SJCRH30 (cell line): ENCODE data around the gene SLC2A6. TPM values are rescaled to one million over a fixed set of nuclear protein-coding genes. Genes with fewer than 3 reads are reported as not detected.
A peak's percentile ranks its signal among the peaks of the same experiment; 100 is the strongest.

ENCODE experiments used
- DNase-seq, 2 experiments: peaks; one replicate each; pipeline ENCODE4 v3.0.0-alpha.2; 2015 to 2020
- H3K27ac ChIP-seq: fragments of 250-450 bp; sonication (Bioruptor Pico); 2 replicates; pipeline ENCODE4 v1.5.1; 2020; ENCODE audit warnings: mild to moderate bottlenecking, moderate library complexity
- H3K27me3 ChIP-seq: fragments of 250-450 bp; sonication (Bioruptor Pico); 2 replicates; pipeline ENCODE4 v1.5.1; 2020; ENCODE audit warnings: mild to moderate bottlenecking, moderate library complexity
- H3K36me3 ChIP-seq: fragments of 250-450 bp; sonication (Bioruptor Pico); 2 replicates; pipeline ENCODE4 v1.5.1; 2020; ENCODE audit warnings: mild to moderate bottlenecking, moderate library complexity
- H3K4me1 ChIP-seq: fragments of 250-450 bp; sonication (Bioruptor Pico); 2 replicates; pipeline ENCODE4 v1.5.1; 2020; ENCODE audit warnings: mild to moderate bottlenecking, moderate library complexity
- H3K4me3 ChIP-seq: fragments of 250-450 bp; sonication (Bioruptor Pico); 2 replicates; pipeline ENCODE4 v1.5.1; 2020; ENCODE audit warnings: mild to moderate bottlenecking, moderate library complexity
- H3K9me3 ChIP-seq: fragments of 250-450 bp; sonication (Bioruptor Pico); replicated peaks from 2 replicates; pipeline ENCODE4 v1.5.1; 2020; ENCODE audit warnings: mild to moderate bottlenecking, moderate library complexity
- total RNA-seq: library from RNA; depleted of rRNA; stranded (reverse); fragments of >200 nt; shearing (Covaris generic); gene quantifications from 2 replicates; pipeline ENCODE4 v1.2.3, GENCODE V29; 2014; rRNA removed

Gene SLC2A6
- 20.3 and 23.4 TPM in 2 replicates for total RNA-seq

GRCh38 chr9:133478851-133479711 is at the start of gene SLC2A6:
Gene SLC2A6 (minus strand): TSS chr9:133479099. CDS start chr9:133479059, 40 bp downstream.
- Histone ChIP-seq H3K4me1 (peaks cover 13% of the 10 kb centered on the region), H3K36me3 (0 out of 2 replicates have a peak, but pooled peaks cover 3% of the 10 kb centered on the region), H3K27me3 (no peaks in the 10 kb centered on the region), H3K27ac (peak within 1 kb of the TSS; percentile 33), H3K4me3 (peak within 1 kb of the TSS; percentile 66), H3K9me3 (no peaks in the 10 kb centered on the region)
- DNase-seq, result peak; percentile 92 to 94

DNA sequence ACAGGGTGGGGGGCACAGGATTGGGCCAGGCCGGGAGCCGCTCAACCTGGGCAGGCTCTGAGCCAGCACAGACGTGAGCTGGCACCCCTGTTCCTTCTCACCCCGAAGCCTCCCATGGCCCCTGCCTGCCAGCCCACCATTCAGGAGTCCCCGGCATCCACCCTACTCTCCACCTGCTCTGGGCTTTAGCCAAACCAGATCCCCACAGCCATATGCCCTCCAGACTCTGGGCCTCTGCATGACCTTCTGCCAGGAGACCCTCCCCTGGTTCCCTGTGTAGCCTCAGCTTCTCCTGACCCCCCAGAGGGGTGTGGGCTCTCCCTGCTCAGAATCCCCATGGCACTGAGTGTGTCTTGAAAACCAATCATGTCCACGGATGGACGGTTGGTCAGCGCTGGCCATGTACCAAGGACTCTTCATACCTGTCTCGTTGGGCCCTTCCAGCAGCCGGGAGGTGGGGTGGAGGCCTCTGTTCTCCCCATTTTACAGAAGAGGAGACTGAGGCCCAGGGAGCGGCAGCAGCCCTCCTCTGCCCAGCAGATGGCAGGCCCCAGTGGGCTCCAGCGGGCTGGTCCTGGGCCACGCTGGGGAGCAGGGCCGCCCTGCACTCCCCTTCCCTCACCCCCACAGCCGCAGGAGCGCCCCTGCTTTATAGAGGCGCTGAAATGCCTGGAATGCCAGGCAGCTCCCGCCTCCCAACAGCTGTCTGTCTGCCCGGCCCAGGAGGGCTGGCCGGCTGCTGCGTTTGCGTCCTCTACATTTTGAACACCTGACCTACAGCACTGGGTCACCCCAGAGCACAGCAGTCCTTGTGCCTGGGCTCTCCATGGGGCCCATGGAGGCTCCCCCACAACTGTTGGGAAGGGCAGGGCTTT is 49.3 kb upstream of the SLC2A6 start:
- H3K4me3 ChIP-seq, result peak overlapping the region; percentile 52
- DNase-seq, result peak; percentile 80 to 88
- no peaks in the 10 kb centered on the region for H3K36me3 ChIP-seq
- peaks cover 50% of the 10 kb centered on the region for H3K4me1 ChIP-seq
- H3K27ac ChIP-seq, result peak overlapping the region; percentile 53
- no peaks in the 10 kb centered on the region for H3K27me3 ChIP-seq
- H3K9me3 ChIP-seq, result no peaks in the 10 kb centered on the region

- peak overlapping the region; percentile 52 for H3K4me3 ChIP-seq
- no peaks in the 10 kb centered on the region for H3K27me3 ChIP-seq
- H3K36me3 ChIP-seq, result no peaks in the 10 kb centered on the region
- no peaks in the 10 kb centered on the region for H3K9me3 ChIP-seq
- DNase-seq, result peak; percentile 91 to 92
- H3K4me1 ChIP-seq, result peaks cover 52% of the 10 kb centered on the region
- H3K27ac ChIP-seq, result peak overlapping the region; percentile 53
Measured at GRCh38 chr9:133527444-133527920, 48.6 kb upstream of the SLC2A6 start.

DNA sequence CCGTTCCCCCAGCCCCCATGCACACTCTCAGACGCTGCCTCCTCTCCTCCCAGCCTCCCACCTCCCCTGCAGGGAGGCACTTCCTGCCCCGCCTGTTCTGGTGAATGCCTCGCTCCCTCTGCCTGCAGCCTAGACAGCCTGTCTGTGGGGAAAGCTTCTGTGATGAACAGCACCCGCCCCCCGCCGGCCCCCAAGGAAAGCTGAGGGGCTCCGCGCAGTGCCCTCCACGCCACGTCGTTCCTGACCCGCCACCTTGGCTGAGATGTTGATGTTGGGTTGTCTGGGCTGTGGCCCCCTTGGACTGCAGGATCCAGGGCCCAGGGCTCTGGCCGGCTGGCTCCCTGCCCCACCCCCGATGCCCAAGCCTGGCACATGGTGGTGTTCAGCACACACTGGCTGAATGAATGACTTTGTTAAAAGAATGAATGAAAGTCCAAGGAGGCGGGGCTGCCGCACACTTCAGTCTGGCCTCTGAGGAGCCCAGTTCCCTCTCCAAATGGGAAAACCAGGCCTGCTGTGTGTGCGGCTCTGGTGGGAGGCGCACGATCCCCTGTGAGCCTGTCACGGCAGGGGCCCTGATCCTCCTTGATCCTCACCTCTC is 47.9 kb upstream of the SLC2A6 start:
- H3K27me3 ChIP-seq, result no peaks in the 10 kb centered on the region
- no peaks in the 10 kb centered on the region for H3K9me3 ChIP-seq
- peak overlapping the region; percentile 52 for H3K4me3 ChIP-seq
- H3K36me3 ChIP-seq, result no peaks in the 10 kb centered on the region
- peak; percentile 64 to 67 for DNase-seq
- peaks cover 58% of the 10 kb centered on the region for H3K4me1 ChIP-seq
- peak overlapping the region; percentile 53 for H3K27ac ChIP-seq

- Histone ChIP-seq H3K27ac (no peak overlapping the region), H3K27me3 (no peaks in the 10 kb centered on the region), H3K4me1 (peaks cover 63% of the 10 kb centered on the region), H3K4me3 (no peak overlapping the region), H3K9me3 (no peaks in the 10 kb centered on the region), H3K36me3 (no peaks in the 10 kb centered on the region)
- DNase-seq, result no peak
Measured at GRCh38 chr9:133525677-133526076, 46.8 kb upstream of the SLC2A6 start.

- Histone ChIP-seq H3K27me3 (no peaks in the 10 kb centered on the region), H3K9me3 (no peaks in the 10 kb centered on the region), H3K4me1 (peaks cover 61% of the 10 kb centered on the region), H3K27ac (no peak within 1 kb of the TSS), H3K4me3 (no peak within 1 kb of the TSS), H3K36me3 (no peaks in the 10 kb centered on the region)
- peak; percentile 73 to 76 for DNase-seq
Measured at GRCh38 chr9:133524679-133525228, 45.9 kb upstream of the SLC2A6 start, which contains the start of gene MYMK. Gene MYMK (minus strand): TSS chr9:133524959. CDS start chr9:133524844, 115 bp downstream.

DNA sequence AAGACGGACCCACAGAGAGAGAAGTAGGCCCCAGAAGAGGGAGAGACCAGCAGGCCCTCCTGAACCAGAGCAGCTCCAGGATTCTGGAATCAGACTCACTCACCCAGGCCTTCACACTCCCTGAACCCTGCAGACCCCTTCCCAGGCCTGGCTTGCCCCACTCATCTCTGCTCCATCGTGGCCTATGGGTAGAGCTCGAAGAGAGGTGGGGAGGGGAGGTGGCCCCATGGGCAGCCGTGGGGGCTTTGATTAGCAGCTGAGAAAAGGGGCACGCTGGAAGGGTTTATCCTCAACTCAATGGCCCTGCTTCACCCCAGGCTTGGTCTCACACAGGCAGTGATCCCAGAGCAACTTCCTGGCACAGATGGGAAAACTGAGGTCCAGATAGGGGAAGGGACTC is 45.2 kb upstream of the SLC2A6 start:
- H3K27me3 ChIP-seq, result no peaks in the 10 kb centered on the region
- no peaks in the 10 kb centered on the region for H3K9me3 ChIP-seq
- H3K4me1 ChIP-seq, result peaks cover 55% of the 10 kb centered on the region
- no peak for DNase-seq
- no peaks in the 10 kb centered on the region for H3K36me3 ChIP-seq
- no peak overlapping the region for H3K27ac ChIP-seq
- no peak overlapping the region for H3K4me3 ChIP-seq

DNA sequence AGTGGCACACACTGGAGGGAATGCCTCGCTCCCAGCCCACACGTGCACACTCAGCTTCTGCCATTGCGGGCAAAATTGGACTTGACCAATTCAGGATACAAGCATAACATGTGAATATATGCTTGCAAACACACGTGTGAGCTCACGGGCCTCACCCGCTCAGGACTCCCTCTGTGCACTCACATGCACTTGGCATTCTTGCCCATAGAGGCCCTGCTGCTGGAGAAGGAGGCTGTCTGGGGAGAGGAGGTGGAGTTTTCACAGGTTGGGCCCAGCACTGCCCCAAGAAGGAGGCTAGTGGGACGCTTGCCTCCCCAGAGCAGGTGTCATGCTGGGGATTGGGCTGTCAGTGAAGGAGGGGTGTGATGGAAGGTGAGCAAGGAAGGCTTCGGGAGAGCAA is 44.2 kb upstream of the SLC2A6 start:
- Histone ChIP-seq H3K4me1 (peaks cover 47% of the 10 kb centered on the region), H3K9me3 (no peaks in the 10 kb centered on the region), H3K27ac (no peak overlapping the region), H3K4me3 (no peak overlapping the region), H3K27me3 (no peaks in the 10 kb centered on the region), H3K36me3 (no peaks in the 10 kb centered on the region)
- DNase-seq, result no peak

- Histone ChIP-seq H3K9me3 (no peaks in the 10 kb centered on the region), H3K4me3 (no peak overlapping the region), H3K36me3 (no peaks in the 10 kb centered on the region), H3K27ac (peak overlapping the region; percentile 59), H3K27me3 (no peaks in the 10 kb centered on the region), H3K4me1 (peaks cover 45% of the 10 kb centered on the region)
- DNase-seq, result peak; percentile 95 to 96
Measured at GRCh38 chr9:133522073-133522910, 43.4 kb upstream of the SLC2A6 start.

DNA sequence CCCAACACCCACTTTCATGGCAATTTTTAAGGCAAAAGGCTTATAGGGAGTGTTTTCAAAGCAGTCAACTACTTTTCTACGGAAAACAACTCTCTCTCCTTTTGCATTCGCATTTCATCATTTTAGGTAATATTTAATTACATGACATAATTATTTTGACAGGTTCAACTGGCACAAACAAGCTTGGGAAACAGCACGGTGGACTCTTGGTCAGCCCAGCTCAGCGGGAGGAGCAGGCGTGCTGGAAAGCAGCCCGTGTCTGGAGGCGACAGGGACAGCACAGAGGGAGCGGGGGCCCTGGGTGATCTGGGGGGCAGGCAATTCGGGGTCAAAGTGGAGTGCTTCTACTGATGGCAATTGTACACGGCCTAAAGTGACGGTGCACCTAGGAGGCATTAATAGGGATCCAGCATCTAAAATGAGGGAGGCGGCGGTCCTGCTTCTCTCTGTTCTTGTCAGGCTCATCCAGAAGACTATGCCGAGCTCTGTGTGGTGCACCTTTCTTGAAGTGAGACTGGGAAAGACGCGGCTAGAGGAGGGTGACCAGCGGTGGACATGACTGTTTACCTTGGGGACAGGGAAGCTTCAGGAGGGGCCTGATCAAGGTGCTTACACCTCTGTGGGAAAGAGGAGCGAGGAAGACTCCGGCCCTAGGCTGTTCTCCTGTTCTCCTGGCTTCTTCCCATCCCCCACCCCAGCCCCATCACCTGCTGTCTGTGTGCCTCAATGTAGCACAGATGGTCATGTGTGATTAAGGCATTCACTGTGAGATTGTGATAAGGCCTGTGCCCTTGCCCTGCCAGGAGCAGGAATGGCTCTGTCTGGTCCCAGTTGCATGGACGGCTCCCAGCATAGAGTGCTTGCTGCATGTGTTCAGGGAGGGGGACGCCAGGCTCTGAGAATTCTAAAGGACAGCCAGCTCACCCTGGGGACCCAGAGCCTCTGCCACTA is 42.5 kb upstream of the SLC2A6 start:
- DNase-seq, result no peak
- Histone ChIP-seq H3K4me3 (no peak overlapping the region), H3K36me3 (no peaks in the 10 kb centered on the region), H3K27ac (peak overlapping the region; percentile 59; the same call in 1 of the 2 replicates), H3K27me3 (no peaks in the 10 kb centered on the region), H3K9me3 (no peaks in the 10 kb centered on the region), H3K4me1 (peaks cover 37% of the 10 kb centered on the region)

DNA sequence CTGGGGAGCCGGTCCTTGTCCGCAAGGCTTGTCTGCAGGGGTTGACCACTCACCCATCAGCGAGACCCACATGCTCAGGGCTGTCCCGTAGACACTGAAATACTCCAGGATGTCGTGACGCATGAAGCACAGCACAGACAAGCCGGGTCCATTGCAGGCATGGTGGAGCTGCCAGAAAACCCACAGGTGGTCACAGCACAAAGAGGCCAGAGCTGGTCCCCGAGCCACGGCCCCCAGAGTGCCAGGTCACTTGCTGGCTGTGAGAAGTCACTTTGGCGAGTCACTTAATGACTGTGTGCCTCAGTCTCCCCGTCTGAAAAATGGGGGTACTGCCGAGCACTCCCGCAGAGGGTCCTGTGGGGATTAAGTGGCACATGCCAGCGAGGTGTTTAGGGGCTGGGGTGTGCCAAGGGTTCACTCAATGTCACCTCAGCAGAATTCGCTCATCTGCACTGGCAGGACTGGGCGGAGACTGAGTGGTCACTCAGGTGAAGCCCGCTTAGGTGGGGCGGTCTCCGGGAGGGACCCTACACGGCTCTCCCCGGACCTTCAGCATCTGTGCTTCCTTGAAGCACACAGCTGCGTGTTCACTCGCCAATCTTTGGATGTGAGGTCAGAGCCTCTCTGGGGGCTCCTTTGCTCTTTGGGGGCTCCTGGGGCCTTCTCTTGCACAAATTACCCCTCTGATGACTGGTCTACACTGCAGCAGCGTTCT is 41.4 kb upstream of the SLC2A6 start:
- Histone ChIP-seq H3K9me3 (no peaks in the 10 kb centered on the region), H3K27ac (no peak overlapping the region), H3K27me3 (0 out of 2 replicates have a peak, but pooled peaks cover 3% of the 10 kb centered on the region), H3K4me1 (peaks cover 33% of the 10 kb centered on the region), H3K4me3 (no peak overlapping the region), H3K36me3 (no peaks in the 10 kb centered on the region)
- no peak for DNase-seq

DNA sequence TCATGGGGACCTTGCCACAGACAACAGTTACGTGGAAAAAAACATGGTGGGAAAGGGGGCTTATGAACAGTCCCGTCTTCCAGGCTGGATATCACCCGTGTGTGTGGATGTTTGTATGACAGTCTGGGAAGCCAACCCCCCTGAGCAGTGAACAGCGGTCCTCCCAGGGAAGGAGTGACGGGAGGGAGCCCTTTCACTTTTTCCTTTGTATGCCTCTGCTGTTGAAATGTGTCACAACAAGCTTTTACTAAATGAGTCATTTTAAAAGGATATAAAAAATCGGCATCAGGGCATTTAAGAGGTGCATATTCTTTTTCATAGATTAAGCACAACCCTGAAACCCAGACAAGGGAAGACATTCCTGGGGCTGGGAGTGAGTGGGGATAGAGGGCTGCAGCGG is 40.8 kb upstream of the SLC2A6 start:
- Histone ChIP-seq H3K27me3 (0 out of 2 replicates have a peak, but pooled peaks cover 6% of the 10 kb centered on the region), H3K4me1 (peaks cover 30% of the 10 kb centered on the region), H3K36me3 (no peaks in the 10 kb centered on the region), H3K4me3 (no peak overlapping the region), H3K9me3 (no peaks in the 10 kb centered on the region), H3K27ac (no peak overlapping the region)
- no peak for DNase-seq
